H1 (cell line): ENCODE measurements around the gene COL20A1. TPM values are rescaled to one million over a fixed set of nuclear protein-coding genes. Genes with fewer than 3 reads are reported as not detected.

Experiments used
- ATF2 ChIP-seq: IDR thresholded peaks from 2 replicates; pipeline ENCODE4 v1.6.1; 2012; ENCODE audit warnings: low read length, inconsistent platforms
- CBX8 ChIP-seq: fragments of 300-800, 300-1000 bp; sonication (generic); IDR thresholded peaks from 2 replicates; pipeline ENCODE4 v1.7.1; 2016; ENCODE audit warnings: low read depth, low read length, borderline replicate concordance
- CHD2 ChIP-seq: IDR thresholded peaks from 2 replicates; pipeline ENCODE4 v1.6.1; 2012; ENCODE audit warnings: low read length, improper control_type of control experiment
- CHD7 ChIP-seq: fragments of 300-600 bp; sonication (generic); IDR thresholded peaks from 2 replicates; pipeline ENCODE4 v1.7.1; 2012; ENCODE audit warnings: low read length, moderate library complexity, mild to moderate bottlenecking, inconsistent platforms; ENCODE audit not compliant: insufficient replicate concordance
- EGR1 ChIP-seq: IDR thresholded peaks from 2 replicates; pipeline ENCODE4 v1.6.1; 2011; ENCODE audit warnings: low read depth, low read length, borderline replicate concordance
- KDM4A ChIP-seq: IDR thresholded peaks from one replicate; pipeline ENCODE4 v1.7.1; 2012; ENCODE audit warnings: low read depth, mild to moderate bottlenecking, moderate library complexity, low read length, inconsistent platforms; ENCODE audit not compliant: severe bottlenecking
- MAFK ChIP-seq: IDR thresholded peaks from 2 replicates; pipeline ENCODE4 v1.6.1; 2012; ENCODE audit warnings: low read depth, mild to moderate bottlenecking, improper control_type of control experiment, low read length
- NRF1 ChIP-seq: IDR thresholded peaks from 2 replicates; pipeline ENCODE4 v1.6.1; 2011; ENCODE audit warnings: mild to moderate bottlenecking, low read depth, low read length, improper control_type of control experiment
- RBBP5 ChIP-seq: IDR thresholded peaks from 2 replicates; pipeline ENCODE4 v1.7.1; 2012; ENCODE audit warnings: low read depth, mild to moderate bottlenecking, inconsistent platforms, low read length, moderate library complexity, borderline replicate concordance
- ZNF274 ChIP-seq: IDR thresholded peaks from 2 replicates; pipeline ENCODE4 v1.7.0; 2012; ENCODE audit warnings: low read length, borderline replicate concordance; ENCODE audit errors: extremely low read depth
- polyA plus RNA-seq, 7 experiments: library from polyadenylated mRNA; depleted of rRNA in 3 of 7; stranded (reverse) in 5 of 7; unstranded in 2 of 7; fragments of >200 nt in 5 of 7; fragments of 200-250 nt in 2 of 7; gene quantifications; 1 replicate in 5 of 7; 2 replicates in 1 of 7; 4 replicates in 1 of 7; pipeline versions ENCODE4 v1.2.1 to v1.2.3, GENCODE V29; 2011 to 2013; ENCODE audit warnings: missing spikeins in 2 of 7, mixed read lengths in 2 of 7
- total RNA-seq: library from RNA; stranded (reverse); fragmentation: NEBNext Ultra II Directional; extraction: Animal tissue kit (Norgen Biotek cat#: 25700); gene quantifications from 2 replicates; pipeline ENCODE4 v1.2.1, GENCODE V29; 2021

The COL20A1 gene
- total and polyA plus RNA-seq, 2 of the 8 experiments (the other 6 are each of a cell fraction or from before 2014, with no cell fraction given) = 0.19 to 0.21 TPM

GRCh38 chr20:63258781-63259180 lies 34.2 kb upstream of the COL20A1 start (continued):
- no peak for TF ChIP-seq CHD7
- TF ChIP-seq CHD2 = no peak
- TF ChIP-seq NRF1 = no peak
- TF ChIP-seq ATF2 = no peak
- TF ChIP-seq CBX8 = no peak
- TF ChIP-seq EGR1 = no peak
- no peak for TF ChIP-seq ZNF274
- TF ChIP-seq KDM4A = no peak
- TF ChIP-seq RBBP5 = no peak
- no peak for TF ChIP-seq MAFK
